Brain pericyte (primary cell): ENCODE results near the gene STAM.
A peak's percentile ranks its signal among the peaks of the same experiment; 100 is the strongest.
"Not testable (repeated sequence)": the region's sequence is repeated elsewhere in the genome, so short reads cannot be mapped to it uniquely, and the experiment has no call there.

Experiments
- DNase-seq: peaks from one replicate; pipeline ENCODE4 v3.0.0-alpha.2; 2012; ENCODE audit warnings: low read depth, low spot score

STAM gene

DNA sequence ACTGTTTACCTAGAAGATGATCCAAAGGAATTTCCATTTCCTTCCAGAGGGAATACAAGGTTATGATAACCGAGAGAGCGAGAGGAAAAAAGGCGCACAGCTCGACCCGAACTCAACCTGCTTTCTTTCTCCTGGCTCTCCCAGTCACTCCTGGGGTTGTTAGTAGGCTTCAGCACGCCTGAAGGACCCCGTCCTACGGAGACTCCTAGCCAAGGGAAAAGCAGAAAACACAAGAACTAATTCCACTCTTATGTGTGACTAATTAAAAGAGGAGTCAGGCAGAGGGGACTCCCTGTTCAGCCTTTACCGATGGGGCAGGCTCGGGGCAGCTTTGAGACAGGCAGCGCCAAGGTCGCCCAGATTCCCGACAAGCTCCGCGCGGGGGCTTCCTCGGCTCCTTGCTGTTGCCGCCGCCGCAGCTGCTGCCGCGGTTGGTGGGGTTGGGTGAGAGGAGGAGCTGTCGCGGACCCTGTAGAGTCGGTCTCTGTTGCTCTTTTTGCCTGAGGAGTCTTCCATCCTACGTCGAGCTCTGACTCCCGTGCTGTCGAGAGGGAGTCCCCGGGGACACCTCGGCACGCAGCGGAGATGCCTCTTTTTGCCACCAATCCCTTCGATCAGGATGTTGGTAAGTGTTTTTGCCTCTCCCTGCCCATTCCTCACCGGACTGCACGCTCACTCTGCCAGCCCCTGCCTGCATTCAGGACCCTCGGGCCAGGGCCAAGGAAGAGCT lies at the start of gene STAM:
Gene STAM, plus strand, starts transcription at position 397 of the 730 bp plus-strand sequence. Its CDS starts 189 bp downstream, at position 586.
- DNase-seq, result peak; percentile 85

DNA sequence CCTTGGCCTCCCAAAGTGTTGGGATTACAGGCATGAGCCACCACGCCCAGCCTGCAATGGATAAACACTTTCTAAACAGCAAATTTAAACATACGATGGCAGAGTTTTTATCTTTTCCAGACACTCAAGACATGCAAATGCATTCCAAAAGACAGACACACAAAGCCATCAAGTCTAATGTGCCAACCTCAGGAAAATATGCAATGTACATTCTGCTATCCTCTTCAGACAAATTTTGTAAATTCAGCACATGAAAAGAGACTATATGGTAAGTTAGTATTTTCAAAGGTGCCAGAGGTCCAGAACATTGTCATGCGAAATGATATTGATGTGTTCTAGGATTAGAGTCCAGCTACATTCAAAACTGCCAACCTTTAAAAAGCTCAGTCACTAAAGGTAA lies 46.6 kb upstream of the STAM start:
- DNase-seq, result no peak

DNA sequence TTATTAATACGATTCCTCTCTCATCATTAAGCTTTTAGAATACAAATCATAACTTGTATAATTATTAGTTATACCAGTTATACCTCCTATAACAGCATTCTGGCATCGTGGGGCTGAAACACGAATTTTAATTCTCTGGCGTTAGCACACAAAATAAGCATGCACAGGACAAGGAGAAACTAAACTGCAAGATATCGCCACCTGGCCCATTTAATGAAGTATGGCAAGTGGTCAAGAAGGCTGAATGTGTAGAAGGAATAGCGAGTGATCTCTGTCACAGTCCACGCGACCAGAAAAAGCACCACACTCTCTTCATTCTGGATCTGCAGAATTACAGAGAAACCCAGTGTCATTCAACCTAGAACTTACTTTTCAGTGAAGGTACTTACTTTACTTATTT lies 44.9 kb upstream of the STAM start:
- DNase-seq, result no peak

DNA sequence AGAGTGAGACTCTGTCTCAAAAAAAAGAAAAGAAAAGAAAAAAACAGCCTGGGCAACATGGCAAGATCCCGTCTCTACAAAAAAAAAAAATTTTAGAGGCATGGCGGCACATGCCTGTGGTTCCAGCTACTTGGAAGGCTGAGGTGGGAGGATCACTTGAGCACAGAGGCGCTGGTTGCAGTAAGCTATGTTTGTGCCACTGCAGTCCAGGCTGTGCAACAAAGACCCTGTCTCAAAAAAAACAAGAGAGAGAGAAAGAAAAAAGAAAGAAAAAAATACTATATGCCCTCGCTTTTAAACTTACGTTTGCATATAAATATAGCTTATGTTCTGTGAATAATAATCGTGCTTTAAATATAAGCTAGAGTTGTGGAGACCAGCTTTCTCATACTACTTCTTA lies 38.0 kb upstream of the STAM start:
- no peak for DNase-seq

DNA sequence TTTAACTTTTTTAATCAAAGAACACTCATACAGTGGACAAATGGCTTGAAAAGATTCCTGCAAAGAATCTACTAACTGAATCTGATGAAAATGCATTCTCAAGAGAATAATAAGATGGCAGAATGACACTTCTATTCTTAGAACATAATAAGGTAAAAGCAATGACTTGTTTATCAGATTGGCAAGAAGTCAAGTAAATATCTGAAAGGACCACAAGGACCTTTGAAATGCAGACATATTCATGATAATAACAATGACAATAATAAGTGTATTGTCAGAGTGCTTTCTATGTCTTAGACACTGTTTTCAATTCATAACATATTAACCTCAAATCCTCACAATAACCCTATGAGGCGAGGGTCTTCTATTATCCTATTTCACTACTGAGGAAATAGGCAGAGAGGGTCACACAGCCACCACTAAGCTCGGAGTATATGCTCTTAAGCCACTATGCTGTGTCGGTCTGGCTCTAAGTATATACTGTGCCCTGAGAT lies 37.4 kb upstream of the STAM start:
- no peak for DNase-seq

DNA sequence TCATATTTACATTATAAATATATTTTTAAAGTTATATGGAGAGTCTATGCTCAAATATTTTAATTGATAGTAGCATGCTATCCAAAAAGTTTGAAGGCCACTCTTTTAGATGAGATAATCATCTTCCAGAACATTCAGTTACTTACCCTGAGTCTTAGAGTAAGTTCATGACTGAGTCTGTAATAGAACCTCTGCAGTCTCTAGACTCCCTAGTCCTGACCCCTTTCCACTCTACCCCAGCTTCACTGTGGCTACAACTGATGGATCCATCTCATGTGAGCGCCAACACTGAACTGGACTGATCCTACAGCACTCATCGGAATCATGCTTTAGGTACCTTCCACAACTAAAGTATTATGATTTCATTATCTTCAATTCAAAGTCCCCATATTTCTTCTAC lies 36.9 kb upstream of the STAM start:
- DNase-seq, result no peak

DNA sequence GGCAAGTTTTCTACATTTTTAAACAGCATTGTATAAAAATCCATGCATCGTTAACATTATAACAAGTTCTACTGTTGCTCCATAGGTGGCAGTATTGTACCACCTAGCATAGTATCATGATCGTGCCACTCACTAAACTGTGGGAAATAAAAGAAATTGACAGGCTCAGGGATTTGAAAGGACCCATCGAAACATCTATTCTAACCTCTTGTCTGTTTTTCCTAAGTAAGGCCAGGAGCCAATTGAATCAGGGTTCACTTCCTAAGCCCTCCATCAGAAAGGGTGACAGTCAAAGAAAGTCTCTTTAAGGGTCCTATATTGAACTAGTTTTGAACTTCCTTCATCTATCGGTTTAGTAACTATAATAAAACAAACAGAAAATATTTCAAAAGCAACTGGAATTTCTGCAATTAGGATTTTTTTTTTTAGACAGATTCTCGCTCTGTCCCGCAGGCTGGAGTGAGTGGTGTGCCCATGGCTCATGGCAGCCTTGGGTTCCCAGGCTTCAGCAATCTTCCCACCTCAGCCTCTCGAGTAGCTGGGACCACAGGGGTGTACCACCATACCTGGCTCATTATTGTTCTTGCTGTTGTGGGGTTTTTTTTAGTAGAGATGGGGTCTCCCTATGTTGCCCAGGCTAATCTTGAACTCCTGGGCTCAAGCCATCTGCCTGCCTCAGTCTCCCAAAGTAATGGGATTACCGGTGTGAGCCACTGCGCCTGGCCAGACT lies 36.2 kb upstream of the STAM start:
- DNase-seq, result peak; percentile 32

DNA sequence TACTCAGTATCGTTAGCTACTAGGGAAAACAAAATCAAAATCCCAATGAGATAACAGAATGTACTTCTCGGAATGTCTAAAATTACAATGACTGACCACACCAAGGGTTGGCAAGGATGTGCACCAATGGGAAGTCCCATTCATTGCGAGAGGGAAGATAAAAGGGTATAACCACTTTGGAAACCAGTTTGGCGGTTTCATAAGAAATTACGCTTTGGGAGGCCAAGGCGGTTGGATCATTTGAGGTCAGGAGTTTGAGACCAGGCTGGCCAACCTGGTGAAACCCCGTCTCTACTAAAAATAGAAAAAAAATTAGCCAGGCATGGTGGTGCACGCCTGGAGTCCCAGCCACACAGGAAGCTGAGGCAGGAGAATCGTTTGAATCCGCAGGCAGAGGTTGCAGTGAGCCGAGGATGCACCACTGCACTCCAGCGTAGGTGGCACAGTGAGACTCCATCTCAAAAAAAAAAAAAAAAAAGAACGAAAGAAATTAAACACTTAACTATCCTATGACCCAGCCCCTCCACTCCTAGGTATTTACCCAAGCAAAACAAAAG lies 34.4 kb upstream of the STAM start:
- DNase-seq, result no peak

DNA sequence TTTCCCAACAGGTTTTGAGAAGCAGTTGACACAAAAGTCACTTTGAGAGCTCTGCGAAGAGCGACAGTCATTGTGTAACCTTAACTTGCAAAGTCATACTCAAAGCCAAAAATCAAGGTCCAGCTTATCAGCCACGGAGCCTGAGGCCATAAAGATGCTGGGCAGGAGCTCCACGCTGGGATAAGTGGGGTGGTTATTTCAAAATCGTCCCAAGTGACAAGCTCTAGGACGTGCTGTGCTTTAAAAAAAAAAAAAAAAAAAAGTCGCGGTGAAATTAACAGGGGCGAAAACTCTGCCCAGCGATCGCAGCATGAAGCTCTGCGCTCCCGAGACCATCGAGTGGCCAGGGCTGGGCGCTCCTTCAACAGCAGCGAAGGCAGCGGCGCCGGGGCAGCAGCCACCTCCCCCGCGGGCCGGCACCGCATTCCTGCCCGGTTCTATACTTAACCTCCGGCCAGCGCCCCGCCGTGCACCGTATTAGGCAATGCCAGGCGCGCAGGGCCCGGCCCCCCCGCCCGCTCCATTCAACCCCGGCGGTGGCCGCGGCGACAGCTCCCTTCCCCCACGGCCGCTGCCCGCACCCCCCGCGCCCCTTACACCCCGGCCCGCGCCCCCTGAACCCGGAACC lies 27.4 kb upstream of the STAM start:
- DNase-seq, result no peak

DNA sequence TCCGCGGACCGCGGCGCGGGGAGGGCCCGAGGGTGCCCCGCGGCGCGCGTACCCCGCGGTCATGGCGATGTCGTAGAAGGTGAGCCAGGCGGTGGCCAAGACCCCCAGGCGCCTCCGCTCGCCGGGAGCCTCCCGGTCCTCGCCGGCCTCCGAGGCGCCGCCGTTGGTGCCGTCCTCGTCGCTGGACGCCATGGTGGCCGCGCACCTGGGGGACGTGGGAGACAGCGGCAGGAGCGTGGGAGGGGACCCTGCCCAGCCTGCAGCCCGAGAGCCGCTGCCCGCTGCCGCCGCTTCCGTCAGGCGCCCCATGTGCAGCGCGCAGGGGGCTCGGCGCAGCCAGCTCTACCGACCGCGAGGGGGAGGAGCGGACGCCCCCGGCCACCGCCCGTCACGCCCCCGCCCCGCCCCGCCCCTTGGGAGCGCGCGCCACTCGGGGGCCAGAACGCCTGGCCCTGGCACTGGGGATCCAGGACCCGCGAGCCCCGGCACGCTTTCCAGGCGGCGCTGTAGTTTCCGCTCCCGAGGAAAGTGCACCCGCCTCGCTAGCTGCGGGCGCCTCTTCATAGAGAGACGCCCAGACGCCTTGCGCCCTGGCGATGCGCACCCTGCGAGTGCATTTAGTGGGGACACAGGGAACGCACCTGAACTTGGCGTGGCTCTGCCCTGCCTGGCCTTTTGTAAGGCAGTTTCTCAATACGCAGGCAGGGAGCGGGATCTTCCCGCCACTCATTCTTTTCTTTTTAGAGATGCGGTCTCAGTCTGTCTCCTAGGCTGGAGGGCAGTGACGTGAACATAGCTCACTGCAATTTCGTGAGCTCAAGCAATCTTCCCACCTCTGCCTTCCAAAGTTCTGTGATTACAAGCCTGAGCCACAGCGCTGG lies 26.7 kb upstream of the STAM start, which contains the start of gene HACD1:
Gene HACD1, minus strand, starts transcription at position 344 of the 881 bp plus-strand sequence. Its CDS starts 35 bp downstream, at position 309.
- DNase-seq, result peak; percentile 24

DNA sequence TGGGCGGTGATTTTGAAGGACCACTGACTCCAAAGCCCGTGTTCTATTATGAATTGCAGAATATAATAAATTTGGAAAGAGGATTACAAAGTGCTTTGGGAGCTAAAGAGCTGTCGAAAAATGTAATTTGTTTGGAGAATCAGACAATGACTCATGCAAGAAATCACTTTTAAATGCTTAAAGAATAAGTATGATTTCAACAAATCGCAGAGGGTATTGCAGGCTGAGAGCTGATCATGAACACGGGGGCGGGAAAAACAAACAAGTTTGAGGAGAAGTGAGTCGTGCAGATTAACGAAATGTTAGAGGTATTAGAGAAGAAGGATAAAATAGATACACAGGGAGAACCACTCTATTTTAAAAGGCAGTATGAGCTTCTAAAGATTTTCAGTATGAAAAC lies 21.9 kb upstream of the STAM start:
- DNase-seq, result no peak

DNA sequence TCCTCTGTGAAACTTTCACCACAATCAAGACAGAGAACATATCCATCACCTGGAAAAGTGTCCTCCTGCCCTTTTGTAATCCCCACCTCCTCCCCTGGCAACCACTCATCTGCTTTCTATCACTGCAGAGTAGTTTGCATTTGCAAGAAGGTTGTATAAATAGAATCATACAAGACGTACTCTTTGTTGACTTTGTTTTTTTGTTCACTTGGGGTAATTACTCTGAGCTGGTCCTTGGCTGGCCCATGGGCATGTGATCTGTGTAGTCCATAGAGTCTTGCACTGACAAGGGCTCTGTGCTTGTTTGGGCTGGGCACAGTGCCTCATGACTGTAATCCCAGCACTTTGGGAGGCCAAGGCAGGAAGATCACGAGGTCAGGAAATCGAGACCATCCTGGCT lies 19.0 kb upstream of the STAM start:
- no peak for DNase-seq

DNA sequence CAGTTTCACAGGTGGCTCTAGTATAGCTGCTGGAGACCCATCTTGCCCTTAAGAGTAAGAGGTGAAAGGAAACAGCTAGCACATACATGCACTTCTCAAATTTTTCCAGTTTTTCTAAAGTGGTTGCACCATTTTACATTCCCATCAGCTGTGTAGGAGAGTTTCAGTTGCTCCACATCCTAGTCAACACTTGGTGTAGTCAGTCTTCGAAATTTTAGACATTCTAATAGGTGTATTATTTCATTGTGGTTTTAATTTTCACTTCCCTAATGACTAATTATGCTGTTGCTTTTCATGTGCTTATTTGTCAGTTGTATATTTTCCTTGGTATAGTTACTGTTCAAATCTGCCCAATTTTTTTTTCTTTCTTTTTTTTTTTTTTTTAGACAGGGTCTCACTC lies 17.3 kb upstream of the STAM start:
- DNase-seq, result no peak

DNA sequence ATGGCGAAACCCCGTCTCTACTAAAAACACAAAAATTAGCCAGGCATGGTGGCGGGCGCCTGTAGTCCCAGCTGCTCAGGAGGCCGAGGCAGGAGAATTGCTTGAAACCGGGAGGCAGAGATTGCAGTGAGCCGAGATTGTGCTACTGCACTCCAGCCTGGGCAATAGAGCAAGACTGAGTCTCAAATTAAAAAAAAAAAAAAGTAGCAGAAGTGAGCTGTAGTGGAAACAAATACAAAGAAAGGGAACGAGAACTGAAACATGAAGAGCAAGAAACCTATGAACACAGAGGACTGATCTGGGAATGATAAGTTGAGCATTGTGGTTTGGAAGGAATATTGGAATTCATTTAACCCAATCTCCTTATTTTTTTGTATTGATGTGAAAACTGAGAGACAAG lies 11.4 kb upstream of the STAM start:
- not testable (repeated sequence) for DNase-seq

DNA sequence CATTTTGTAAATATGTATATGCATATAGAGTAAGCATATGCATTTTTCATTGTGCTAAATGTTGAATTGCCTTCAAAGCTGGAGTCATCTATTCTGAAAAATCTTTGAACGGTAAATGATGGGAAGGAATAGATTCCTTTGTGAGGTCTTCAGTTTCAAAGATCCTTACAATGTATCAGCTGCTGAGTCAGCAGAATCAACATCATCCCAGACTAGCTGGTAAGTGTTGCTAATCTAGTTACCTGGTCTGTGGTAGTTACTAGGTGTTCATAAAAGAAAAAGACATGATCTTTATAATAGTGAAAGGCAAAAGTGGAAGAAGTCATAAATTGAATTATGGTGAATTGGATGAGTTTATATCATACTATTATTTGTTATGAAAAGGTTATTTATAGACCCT lies 10.6 kb upstream of the STAM start:
- DNase-seq, result no peak

DNA sequence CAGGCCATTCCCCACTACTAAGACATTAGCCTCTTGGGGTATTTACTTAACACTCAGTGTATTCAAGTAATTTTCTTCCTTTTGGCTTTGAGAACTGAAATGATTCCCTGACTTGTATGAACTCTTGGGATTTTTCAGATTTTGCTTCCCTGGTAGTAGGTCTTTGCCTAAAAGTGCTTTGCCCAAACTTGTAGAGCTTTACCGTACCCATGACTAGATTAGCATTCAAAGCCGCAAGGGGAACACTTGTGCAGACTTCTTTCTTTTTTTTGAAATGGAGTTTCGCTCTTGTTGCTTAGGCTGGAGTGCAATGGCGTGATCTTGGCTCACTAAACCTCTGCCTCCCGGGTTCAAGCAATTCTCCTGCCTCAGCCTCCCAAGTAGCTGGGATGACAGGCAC lies 6.1 kb upstream of the STAM start:
- no peak for DNase-seq

DNA sequence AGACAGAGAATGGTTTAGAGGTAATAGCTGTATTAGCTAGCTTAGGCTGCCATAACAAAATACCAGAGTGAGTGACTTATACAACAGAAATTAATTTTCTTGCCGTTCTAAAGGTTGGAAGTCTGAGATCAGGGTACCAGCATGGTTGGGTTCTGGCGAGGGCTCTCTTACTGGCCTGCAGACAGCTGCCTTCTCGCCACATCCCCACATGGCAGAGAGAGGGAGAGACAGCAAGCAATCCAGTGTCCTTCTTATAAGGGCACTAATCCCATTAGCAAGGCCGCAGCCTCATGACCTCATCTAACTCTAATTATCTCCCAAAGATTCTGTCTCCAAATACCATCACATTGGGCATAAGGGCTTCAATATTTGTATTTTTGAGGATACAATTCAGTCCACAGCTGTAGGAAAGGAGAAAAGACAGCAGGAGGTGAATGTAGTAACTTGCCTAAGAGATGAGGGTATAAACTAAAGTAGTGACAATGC lies 3.6 kb upstream of the STAM start:
- no peak for DNase-seq

DNA sequence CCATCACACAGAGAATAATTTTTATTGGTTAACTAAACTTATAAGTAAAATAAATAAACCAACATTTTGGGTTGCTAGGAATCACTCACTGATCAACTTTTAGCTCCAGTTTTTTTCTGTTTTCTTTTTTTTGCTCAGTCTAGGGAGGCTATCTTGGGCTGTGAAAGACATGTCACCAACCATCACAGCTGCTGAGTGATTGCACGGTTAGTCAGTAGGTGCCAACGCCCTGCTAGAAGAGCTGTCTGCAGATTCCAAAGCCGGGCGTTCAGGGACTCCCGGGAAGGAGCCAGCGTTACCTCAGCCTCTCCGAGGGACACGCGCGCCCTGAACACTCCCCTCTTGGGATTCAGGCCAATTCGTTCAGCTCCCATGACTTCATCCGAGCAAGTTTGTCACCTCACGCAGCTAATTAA lies 604 bp upstream of the STAM start:
- DNase-seq, result no peak

DNA sequence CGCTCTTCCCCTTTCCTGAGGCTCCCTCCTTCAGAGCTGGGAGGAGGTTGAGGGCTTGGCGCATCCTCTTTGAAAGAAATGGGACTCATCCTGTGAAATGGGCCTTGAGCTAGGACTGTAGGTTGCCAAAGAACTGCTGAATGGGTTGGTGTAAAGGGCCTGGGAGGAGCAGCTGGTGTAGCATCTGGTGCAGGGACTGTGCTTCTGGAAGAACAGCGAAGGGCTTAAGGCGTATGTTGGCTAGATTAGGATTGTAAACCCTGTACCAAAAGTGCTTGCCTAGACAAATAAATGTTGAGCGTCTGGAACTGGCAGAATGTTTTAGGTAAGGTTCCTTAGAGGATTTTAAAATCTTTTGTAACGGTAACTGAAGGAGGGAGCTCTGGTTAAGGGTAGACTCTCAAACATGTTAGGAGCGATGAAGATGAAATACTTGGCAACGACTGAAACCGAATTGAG lies 563 bp downstream of the STAM start:
- DNase-seq, result peak; percentile 12

DNA sequence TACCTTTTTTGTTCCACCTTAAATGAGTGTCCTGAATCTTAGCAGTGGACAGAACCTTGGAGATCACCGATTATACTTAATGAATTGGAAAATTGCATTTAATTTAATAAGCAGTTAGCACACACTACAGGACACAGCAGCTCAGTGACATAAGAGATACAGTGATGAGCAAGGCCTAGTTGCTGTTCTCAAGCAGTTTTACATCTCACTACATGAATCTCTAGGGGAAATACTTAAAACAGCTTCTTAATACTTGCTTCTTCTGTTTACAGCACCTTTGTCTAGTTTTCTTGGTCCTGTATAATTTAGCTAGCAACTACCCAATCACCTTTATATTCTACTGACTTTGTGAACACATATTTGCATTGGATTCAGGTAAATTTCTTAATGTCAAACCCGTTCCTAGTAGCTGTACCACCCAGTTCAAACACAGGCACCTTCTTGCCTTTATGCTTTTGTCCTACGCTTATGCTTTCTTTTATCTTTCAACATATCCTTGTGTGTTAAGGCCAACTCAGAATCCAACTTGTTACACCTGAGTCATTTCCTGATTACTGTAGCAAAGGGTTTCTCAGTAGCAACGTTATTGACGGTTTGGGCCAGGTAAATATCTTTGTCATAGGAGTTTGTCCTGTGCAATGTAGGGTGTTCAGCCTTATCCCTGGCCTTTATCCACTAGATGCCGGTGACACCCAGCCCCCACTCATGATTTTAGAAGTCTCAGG lies 1.8 kb downstream of the STAM start:
- no peak for DNase-seq
